Astrocyte (in vitro differentiated cells and primary cell): Measurements from ENCODE around the gene PPP2R3A. TPM values are rescaled to one million over a fixed set of nuclear protein-coding genes. Genes with fewer than 3 reads are reported as not detected.

ENCODE experiments used
- DNase-seq: peaks from one replicate; pipeline ENCODE4 v3.0.0-alpha.2; 2010; ENCODE audit warnings: low read depth
- FAIRE-seq: peaks from 2 replicates; lab custom pipeline; 2011; peaks lifted over from hg19 to GRCh38; lab: Jason Lieb, UNC
- H2AFZ ChIP-seq: 2 replicates; pipeline ENCODE4 v1.6.0; 2012; ENCODE audit warnings: low read depth, low read length, inconsistent platforms
- H3K27ac ChIP-seq: 2 replicates; pipeline ENCODE4 v1.5.1; 2011; ENCODE audit warnings: low read depth, low read length, inconsistent platforms
- H3K27me3 ChIP-seq: 2 replicates; pipeline ENCODE4 v1.6.0; 2011; ENCODE audit warnings: low read length, inconsistent platforms; ENCODE audit not compliant: insufficient read depth
- H3K36me3 ChIP-seq: 2 replicates; pipeline ENCODE4 v1.5.1; 2011; ENCODE audit warnings: low read length, inconsistent platforms; ENCODE audit not compliant: insufficient read depth
- H3K4me1 ChIP-seq: 2 replicates; pipeline ENCODE4 v1.5.1; 2011; ENCODE audit warnings: low read length, inconsistent platforms; ENCODE audit not compliant: insufficient read depth
- H3K4me2 ChIP-seq: 2 replicates; pipeline ENCODE4 v1.6.0; 2012; ENCODE audit warnings: low read length, inconsistent platforms
- H3K4me3 ChIP-seq: 2 replicates; pipeline ENCODE4 v1.5.1; 2011; ENCODE audit warnings: low read depth, mild to moderate bottlenecking, low read length, inconsistent platforms; ENCODE audit not compliant: insufficient read depth
- H3K79me2 ChIP-seq: 2 replicates; pipeline ENCODE4 v1.6.0; 2012; ENCODE audit warnings: mild to moderate bottlenecking, low read length, inconsistent platforms; ENCODE audit not compliant: insufficient read depth
- H3K9ac ChIP-seq: 2 replicates; pipeline ENCODE4 v1.6.0; 2012; ENCODE audit warnings: mild to moderate bottlenecking, low read length, inconsistent platforms
- H3K9me3 ChIP-seq: 2 replicates; pipeline ENCODE4 v1.5.1; 2012; ENCODE audit warnings: low read depth, mild to moderate bottlenecking, low read length, inconsistent platforms; ENCODE audit not compliant: insufficient read depth
- H4K20me1 ChIP-seq: 2 replicates; pipeline ENCODE4 v1.6.0; 2012; ENCODE audit warnings: low read length, inconsistent platforms; ENCODE audit not compliant: insufficient read depth
- H3K27ac Mint-ChIP-seq: one replicate; pipeline ENCODE4 v1.8.0; 2021; ENCODE audit warnings: mild to moderate bottlenecking, mixed read lengths; ENCODE audit not compliant: unreplicated experiment
- H3K27me3 Mint-ChIP-seq: one replicate; pipeline ENCODE4 v1.8.0; 2021; ENCODE audit warnings: low read depth, mixed read lengths; ENCODE audit not compliant: unreplicated experiment
- H3K36me3 Mint-ChIP-seq: one replicate; pipeline ENCODE4 v1.8.0; 2021; ENCODE audit warnings: low read depth, mixed read lengths; ENCODE audit not compliant: unreplicated experiment
- H3K4me1 Mint-ChIP-seq: one replicate; pipeline ENCODE4 v1.8.0; 2021; ENCODE audit warnings: low read depth, mixed read lengths; ENCODE audit not compliant: unreplicated experiment
- H3K4me3 Mint-ChIP-seq: one replicate; pipeline ENCODE4 v1.8.0; 2021; ENCODE audit warnings: mild to moderate bottlenecking, moderate library complexity, mixed read lengths; ENCODE audit not compliant: unreplicated experiment
- H3K9me3 Mint-ChIP-seq: one replicate; pipeline ENCODE4 v1.8.0; 2021; ENCODE audit warnings: mild to moderate bottlenecking, mixed read lengths; ENCODE audit not compliant: unreplicated experiment
- CTCF ChIP-seq: IDR thresholded peaks from 2 replicates; pipeline ENCODE4 v1.5.1; 2011; ENCODE audit warnings: low read depth, mild to moderate bottlenecking, inconsistent platforms, low read length, moderate library complexity; ENCODE audit not compliant: insufficient read depth
- EZH2 ChIP-seq: IDR thresholded peaks from 2 replicates; pipeline ENCODE4 v1.6.1; 2012; ENCODE audit warnings: mild to moderate bottlenecking, low read length, inconsistent platforms; ENCODE audit not compliant: insufficient read depth
- total RNA-seq: library from RNA; stranded (reverse); gene quantifications from 2 replicates; pipeline ENCODE4 v1.2.1, GENCODE V29; 2021

The PPP2R3A gene
- total RNA-seq, 1 donor from 2014 or later, result 18.7 TPM

DNA sequence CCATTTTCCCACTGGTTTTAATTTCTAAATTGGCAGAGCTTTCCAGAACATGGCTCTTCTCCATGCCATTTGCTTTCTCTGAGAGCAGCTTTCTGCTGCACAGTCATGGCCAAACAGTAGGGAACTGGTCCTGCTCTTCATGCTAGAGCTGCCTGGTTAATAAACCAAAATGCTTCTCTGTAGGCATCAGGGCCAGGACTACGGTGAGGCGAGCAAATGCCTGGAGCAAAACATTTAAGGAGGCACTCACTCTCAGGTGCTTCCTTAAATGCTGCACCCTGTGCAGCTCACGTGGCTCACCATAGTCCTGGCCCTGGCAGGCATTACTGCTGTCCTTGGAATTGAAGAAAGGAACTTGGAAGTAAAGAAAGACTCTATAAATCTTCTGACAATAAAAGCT is 48.5 kb upstream of the PPP2R3A start:
- H3K9ac ChIP-seq, result no peak overlapping the region
- H3K4me1 Mint-ChIP-seq, result peaks cover 2% of the 10 kb centered on the region
- H3K27ac ChIP-seq, result no peak overlapping the region
- H3K27ac Mint-ChIP-seq, result no peak overlapping the region
- H3K4me2 ChIP-seq, result no peak overlapping the region
- no peaks in the 10 kb centered on the region for H3K27me3 ChIP-seq
- no peaks in the 10 kb centered on the region for H3K9me3 ChIP-seq
- H3K9me3 Mint-ChIP-seq, result no peaks in the 10 kb centered on the region
- TF ChIP-seq CTCF (no peak), EZH2 (no peak)
- no peaks in the 10 kb centered on the region for H3K36me3 ChIP-seq
- no peak for FAIRE-seq
- H3K27me3 Mint-ChIP-seq, result no peaks in the 10 kb centered on the region
- no peak overlapping the region for H2AFZ ChIP-seq
- no peak overlapping the region for H3K4me3 ChIP-seq
- H3K4me1 ChIP-seq, result no peaks in the 10 kb centered on the region
- H3K79me2 ChIP-seq, result no peaks in the 10 kb centered on the region
- H3K36me3 Mint-ChIP-seq, result no peaks in the 10 kb centered on the region
- H4K20me1 ChIP-seq, result no peaks in the 10 kb centered on the region
- H3K4me3 Mint-ChIP-seq, result no peak overlapping the region
- DNase-seq, result no peak

GRCh38 chr3:135917927-135918597 is 47.5 kb upstream of the PPP2R3A start:
- no peaks in the 10 kb centered on the region for H3K79me2 ChIP-seq
- H3K9ac ChIP-seq, result no peak overlapping the region
- H3K4me2 ChIP-seq, result no peak overlapping the region
- H3K27ac ChIP-seq, result no peak overlapping the region
- DNase-seq, result no peak
- no peak for FAIRE-seq
- H4K20me1 ChIP-seq, result no peaks in the 10 kb centered on the region
- TF ChIP-seq CTCF (no peak), EZH2 (no peak)
- Mint-ChIP-seq H3K27ac (no peak overlapping the region), H3K36me3 (no peaks in the 10 kb centered on the region), H3K4me1 (peaks cover 7% of the 10 kb centered on the region), H3K4me3 (no peak overlapping the region), H3K9me3 (no peaks in the 10 kb centered on the region), H3K27me3 (no peaks in the 10 kb centered on the region)
- H3K4me3 ChIP-seq, result no peak overlapping the region
- no peaks in the 10 kb centered on the region for H3K9me3 ChIP-seq
- H3K4me1 ChIP-seq, result no peaks in the 10 kb centered on the region
- no peaks in the 10 kb centered on the region for H3K36me3 ChIP-seq
- H2AFZ ChIP-seq, result no peak overlapping the region
- no peaks in the 10 kb centered on the region for H3K27me3 ChIP-seq

DNA sequence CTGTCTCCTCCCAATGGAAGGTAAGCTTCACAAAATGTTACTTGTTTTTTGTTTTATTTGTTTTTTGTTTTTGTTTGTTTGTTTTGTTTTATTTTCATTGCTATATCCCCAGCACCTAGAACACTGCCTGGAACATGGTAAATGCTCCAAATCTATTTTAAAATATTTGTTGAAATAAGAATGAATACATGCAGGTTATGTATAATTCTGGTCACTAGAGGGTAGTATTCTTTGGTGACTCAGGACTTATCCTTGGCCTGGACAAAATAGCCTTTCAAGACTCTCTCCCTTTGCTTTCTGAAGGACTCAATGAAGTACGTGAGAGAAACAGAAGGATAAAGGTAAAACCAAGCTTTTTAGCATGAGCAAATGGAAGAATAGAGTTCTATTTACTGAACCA is 46.9 kb upstream of the PPP2R3A start:
- no peak overlapping the region for H3K9ac ChIP-seq
- H3K9me3 ChIP-seq, result no peaks in the 10 kb centered on the region
- H3K9me3 Mint-ChIP-seq, result no peaks in the 10 kb centered on the region
- no peak overlapping the region for H3K27ac ChIP-seq
- FAIRE-seq, result peak; percentile 68
- no peaks in the 10 kb centered on the region for H3K4me1 ChIP-seq
- no peak overlapping the region for H2AFZ ChIP-seq
- H3K27me3 Mint-ChIP-seq, result no peaks in the 10 kb centered on the region
- no peaks in the 10 kb centered on the region for H3K79me2 ChIP-seq
- H3K27ac Mint-ChIP-seq, result no peak overlapping the region
- H3K27me3 ChIP-seq, result no peaks in the 10 kb centered on the region
- TF ChIP-seq CTCF, result peak; percentile 56
- TF ChIP-seq EZH2, result no peak
- H3K36me3 ChIP-seq, result no peaks in the 10 kb centered on the region
- peak; percentile 37 for DNase-seq
- no peak overlapping the region for H3K4me3 Mint-ChIP-seq
- no peak overlapping the region for H3K4me3 ChIP-seq
- no peak overlapping the region for H3K4me2 ChIP-seq
- H3K4me1 Mint-ChIP-seq, result peaks cover 7% of the 10 kb centered on the region
- H4K20me1 ChIP-seq, result no peaks in the 10 kb centered on the region
- no peaks in the 10 kb centered on the region for H3K36me3 Mint-ChIP-seq
